K562 (cell line): Measurements from ENCODE around the gene P3H1.

Experiments
- FOXK1 ChIP-seq: sonication (generic); formaldehyde crosslinking; IDR thresholded peaks from 2 replicates; pipeline ENCODE4 v1.8.0; 2022; ENCODE audit warnings: missing genetic modification reagents, mild to moderate bottlenecking, borderline replicate concordance
- GTF2F1 ChIP-seq: IDR thresholded peaks from 2 replicates; pipeline ENCODE4 v1.6.1; 2011; ENCODE audit warnings: low read depth, low read length, improper control_type of control experiment
- RNF2 ChIP-seq: sonication (generic); IDR thresholded peaks from 2 replicates; pipeline ENCODE4 v1.6.1; 2016
- USF2 ChIP-seq: sonication (generic); formaldehyde crosslinking; IDR thresholded peaks from 2 replicates; pipeline ENCODE4 v1.5.0; 2020; ENCODE audit warnings: missing genetic modification reagents
- YBX1 ChIP-seq: fragments of 450-650 bp; IDR thresholded peaks from 2 replicates; pipeline ENCODE4 v1.7.1; 2016; ENCODE audit warnings: mild to moderate bottlenecking
- ZBTB26 ChIP-seq: fragments of 450-650 bp; formaldehyde crosslinking; IDR thresholded peaks from 2 replicates; pipeline ENCODE4 v1.4.0; 2022; ENCODE audit warnings: missing genetic modification characterization
- ZBTB7A ChIP-seq: IDR thresholded peaks from 2 replicates; pipeline ENCODE4 v1.6.1; 2011; ENCODE audit warnings: low read depth, mild to moderate bottlenecking, low read length, moderate library complexity, borderline replicate concordance; ENCODE audit not compliant: control insufficient read depth
- ZNF253 ChIP-seq: fragments of 250-450 bp; sonication (Bioruptor Pico); conservative IDR thresholded peaks from 2 replicates; pipeline ENCODE4 v1.6.1; 2021; ENCODE audit warnings: mild to moderate bottlenecking
- ZNF76 ChIP-seq: fragments of 250-450 bp; sonication (Bioruptor Pico); IDR thresholded peaks from 2 replicates; pipeline ENCODE4 v1.4.0; 2020; ENCODE audit warnings: mild to moderate bottlenecking, moderate library complexity, borderline replicate concordance
- ZNF766 ChIP-seq: fragments of 200-800 bp; sonication (Bioruptor generic); conservative IDR thresholded peaks from 2 replicates; pipeline ENCODE4 v1.6.1; 2016; ENCODE audit warnings: missing genetic modification characterization, missing compliant biosample characterization

DNA sequence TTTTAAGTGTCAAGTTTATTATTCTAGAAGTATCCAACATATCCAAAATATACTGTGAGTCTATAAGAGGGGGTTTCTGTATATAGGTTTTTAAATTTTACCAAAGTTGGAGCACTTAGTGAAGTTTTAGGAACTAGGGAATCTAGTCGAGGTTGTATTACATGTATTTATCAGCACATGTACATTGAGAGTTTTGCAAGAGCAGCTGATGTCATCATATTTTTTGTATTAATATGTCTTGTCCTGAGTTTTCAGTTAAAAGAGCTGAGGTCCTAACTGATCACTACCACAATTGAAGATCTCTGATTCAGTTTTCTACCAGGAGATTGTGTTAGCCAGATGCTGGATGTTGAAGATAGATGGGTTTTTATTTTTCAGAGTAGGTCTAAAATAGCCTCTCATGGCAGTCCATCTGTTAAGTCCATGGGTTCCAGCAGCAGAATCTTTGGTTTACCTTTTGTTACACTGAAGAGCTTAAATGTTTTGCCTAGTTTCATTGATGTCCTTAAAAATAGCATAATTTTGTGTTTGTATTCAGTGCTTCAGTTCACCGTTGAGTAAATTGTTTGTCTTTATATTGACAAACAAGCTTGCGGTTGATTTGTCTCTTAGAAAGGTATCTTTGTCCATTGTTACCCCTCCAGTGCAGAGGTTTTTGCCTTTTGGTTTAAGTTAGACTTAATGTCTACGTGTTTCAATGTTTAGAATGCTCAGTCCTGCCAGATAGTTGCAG lies 68.6 kb downstream of the P3H1 start:
- TF ChIP-seq YBX1: no peak
- no peak for TF ChIP-seq ZNF766 (CRISPR knock-in tag)
- no peak for TF ChIP-seq ZBTB26 (CRISPR knock-in tag)
- TF ChIP-seq USF2 (CRISPR knock-in tag): no peak
- TF ChIP-seq ZNF76 (CRISPR knock-in tag): no peak
- TF ChIP-seq FOXK1 (CRISPR knock-in tag): no peak
- no peak for TF ChIP-seq RNF2
- TF ChIP-seq ZNF253: no peak
- no peak for TF ChIP-seq ZBTB7A
- TF ChIP-seq GTF2F1: no peak
